SK-N-SH (cell line): ENCODE results near the gene ZNF827. TPM values are rescaled to one million over a fixed set of nuclear protein-coding genes. Genes with fewer than 3 reads are reported as not detected.

ENCODE experiments used
- CTCF ChIA-PET: fragments of 300-600, 350-600 bp; formaldehyde crosslinking; extraction: SDS; loops from one replicate; lab custom pipeline; 2021; lab: Yijun Ruan, JAX
- POLR2A ChIA-PET: fragments of 350-600 bp; sonication (Branson Sonifier 250); formaldehyde crosslinking; extraction: SDS; loops from one replicate; lab custom pipeline; 2020; ENCODE audit warnings: antibody characterized with exemption, inconsistent platforms; lab: Yijun Ruan, JAX
- DNase-seq: peaks from one replicate; pipeline ENCODE4 v3.0.0; 2012
- H2AFZ ChIP-seq: fragments of 200-600 bp; sonication (generic); 2 replicates; pipeline ENCODE4 v1.8.1; 2016; ENCODE audit warnings: antibody characterized with exemption, mild to moderate bottlenecking, low read depth
- H3F3A ChIP-seq: fragments of 200-600 bp; sonication (generic); replicated peaks from 2 replicates; pipeline ENCODE3; 2016; ENCODE audit warnings: antibody characterized with exemption, mild to moderate bottlenecking; ENCODE audit not compliant: insufficient read depth
- H3K27ac ChIP-seq, 2 experiments: fragments of 200-500 bp in 1 of 2; fragments of 200-600 bp in 1 of 2; sonication (Bioruptor generic) in 1 of 2; sonication (generic), shearing (Covaris generic) in 1 of 2; 2 replicates each; pipeline versions ENCODE4 v1.5.1 to v1.6.1; 2014 to 2016; ENCODE audit warnings: low read depth in 2 of 2, inconsistent platforms in 1 of 2, low read length in 1 of 2, mild to moderate bottlenecking in 1 of 2, mixed read lengths in 1 of 2
- H3K27me3 ChIP-seq: fragments of 200-600 bp; sonication (generic), shearing (Covaris generic); 2 replicates; pipeline ENCODE4 v1.6.1; 2016; ENCODE audit warnings: mixed run types; ENCODE audit not compliant: insufficient read depth
- H3K36me3 ChIP-seq, 2 experiments: fragments of 200-500 bp in 1 of 2; fragments of 200-600 bp in 1 of 2; sonication (Bioruptor generic) in 1 of 2; sonication (generic) in 1 of 2; replicated peaks in 1 of 2; 2 replicates each; pipeline versions ENCODE3 to v1.5.1; 2014 to 2016; ENCODE audit warnings: low read length in 1 of 2, mild to moderate bottlenecking in 1 of 2; ENCODE audit not compliant: insufficient read depth in 2 of 2, control insufficient read depth in 1 of 2
- H3K4me1 ChIP-seq, 2 experiments: fragments of 200-500 bp in 1 of 2; fragments of 200-600 bp in 1 of 2; sonication (Bioruptor generic) in 1 of 2; sonication (generic), shearing (Covaris generic) in 1 of 2; 2 replicates each; pipeline versions ENCODE4 v1.5.1 to v1.6.1; 2014 to 2016; ENCODE audit warnings: low read depth in 1 of 2, low read length in 1 of 2, mixed run types in 1 of 2; ENCODE audit not compliant: insufficient read depth in 2 of 2, control insufficient read depth in 1 of 2
- H3K4me2 ChIP-seq: fragments of 200-600 bp; sonication (generic), shearing (Covaris generic); 2 replicates; pipeline ENCODE4 v1.6.1; 2017; ENCODE audit warnings: mixed run types
- H3K4me3 ChIP-seq, 2 experiments: fragments of 200-500 bp in 1 of 2; fragments of 200-600 bp in 1 of 2; sonication (Bioruptor generic) in 1 of 2; sonication (generic), shearing (Covaris generic) in 1 of 2; 2 replicates each; pipeline versions ENCODE4 v1.5.1 to v1.8.1; 2014 to 2016; ENCODE audit warnings: low read depth in 2 of 2, inconsistent platforms in 1 of 2, low read length in 1 of 2, mild to moderate bottlenecking in 1 of 2, mixed read lengths in 1 of 2, moderate library complexity in 1 of 2
- H3K79me2 ChIP-seq: fragments of 200-600 bp; sonication (generic); 2 replicates; pipeline ENCODE4 v1.8.1; 2017; ENCODE audit warnings: mild to moderate bottlenecking; ENCODE audit not compliant: insufficient read depth
- H3K9ac ChIP-seq: fragments of 200-600 bp; sonication (generic); 2 replicates; pipeline ENCODE4 v1.6.1; 2017; ENCODE audit warnings: mixed run types
- H3K9me2 ChIP-seq: fragments of 200-600 bp; sonication (generic); 2 replicates; pipeline ENCODE4 v1.6.1; 2017; ENCODE audit warnings: mixed run types
- H3K9me3 ChIP-seq: fragments of 200-600 bp; sonication (generic); 2 replicates; pipeline ENCODE4 v1.6.1; 2017; ENCODE audit warnings: mixed run types, mild to moderate bottlenecking, moderate library complexity
- H4K20me1 ChIP-seq: fragments of 200-600 bp; sonication (generic); 2 replicates; pipeline ENCODE4 v1.6.1; 2017; ENCODE audit warnings: mild to moderate bottlenecking, mixed run types; ENCODE audit not compliant: insufficient read depth
- CHD2 ChIP-seq: fragments of 150-350 bp; IDR thresholded peaks from 2 replicates; pipeline ENCODE4 v1.6.1; 2018; ENCODE audit warnings: low read length; ENCODE audit not compliant: partially characterized antibody
- ELF1 ChIP-seq: IDR thresholded peaks from 2 replicates; pipeline ENCODE4 v1.4.0; 2012
- FOXJ3 ChIP-seq: sonication (generic); formaldehyde crosslinking; IDR thresholded peaks from 2 replicates; pipeline ENCODE4 v1.5.1; 2020; ENCODE audit warnings: mild to moderate bottlenecking, missing genetic modification reagents
- GATA2 ChIP-seq: sonication (generic); formaldehyde crosslinking; IDR thresholded peaks from 2 replicates; pipeline ENCODE4 v1.5.0; 2020; ENCODE audit warnings: mild to moderate bottlenecking, missing genetic modification reagents
- IRF3 ChIP-seq: fragments of 150-350 bp; IDR thresholded peaks from 2 replicates; pipeline ENCODE4 v1.6.1; 2016; ENCODE audit warnings: mild to moderate bottlenecking, low read depth, low read length
- NFIC ChIP-seq: IDR thresholded peaks from 2 replicates; pipeline ENCODE4 v1.4.0; 2012; ENCODE audit warnings: borderline replicate concordance
- PBX3 ChIP-seq: IDR thresholded peaks from 2 replicates; pipeline ENCODE4; 2012
- RAD21 ChIP-seq: IDR thresholded peaks from 2 replicates; pipeline ENCODE4 v1.6.1; 2012; ENCODE audit warnings: mild to moderate bottlenecking, low read length
- RCOR1 ChIP-seq: fragments of 150-350 bp; IDR thresholded peaks from 2 replicates; pipeline ENCODE4 v1.6.1; 2017; ENCODE audit warnings: antibody characterized with exemption, low read length
- REST ChIP-seq: IDR thresholded peaks from 2 replicates; pipeline ENCODE4 v1.6.1; 2012; ENCODE audit warnings: mild to moderate bottlenecking, low read depth, low read length, moderate library complexity
- RFX5 ChIP-seq: IDR thresholded peaks from 2 replicates; pipeline ENCODE4 v1.6.1; 2012; ENCODE audit warnings: mild to moderate bottlenecking, improper control_type of control experiment, low read length
- RXRA ChIP-seq: IDR thresholded peaks from 2 replicates; pipeline ENCODE4 v1.4.0; 2012; ENCODE audit warnings: low read depth, mild to moderate bottlenecking, borderline replicate concordance
- SMC3 ChIP-seq: IDR thresholded peaks from 2 replicates; pipeline ENCODE4 v1.6.1; 2012; ENCODE audit warnings: low read depth, low read length, improper control_type of control experiment
- WGBS: methylation state at CpG from one replicate; pipeline ENCODE4 v1.1.6; 2017; ENCODE audit warnings: low lambda C conversion rate; 5-methylcytosine and 5-hydroxymethylcytosine counted together
- polyA plus RNA-seq, 3 experiments: library from polyadenylated mRNA; depleted of rRNA; stranded (reverse); fragments of >200 nt; gene quantifications; 2 replicates each; pipeline ENCODE4 v1.2.3, GENCODE V29; 2012
- TF ChIP-seq, protein P1 (sequence below): fragments of 150-350 bp; IDR thresholded peaks from 2 replicates; pipeline ENCODE4 v1.6.1; 2017; ENCODE audit warnings: antibody characterized with exemption, low read length, low read depth, borderline replicate concordance

Gene ZNF827
- polyA plus RNA-seq, 1 of the 3 experiments (the other 2 are of a cell fraction), result 23.2 TPM

DNA sequence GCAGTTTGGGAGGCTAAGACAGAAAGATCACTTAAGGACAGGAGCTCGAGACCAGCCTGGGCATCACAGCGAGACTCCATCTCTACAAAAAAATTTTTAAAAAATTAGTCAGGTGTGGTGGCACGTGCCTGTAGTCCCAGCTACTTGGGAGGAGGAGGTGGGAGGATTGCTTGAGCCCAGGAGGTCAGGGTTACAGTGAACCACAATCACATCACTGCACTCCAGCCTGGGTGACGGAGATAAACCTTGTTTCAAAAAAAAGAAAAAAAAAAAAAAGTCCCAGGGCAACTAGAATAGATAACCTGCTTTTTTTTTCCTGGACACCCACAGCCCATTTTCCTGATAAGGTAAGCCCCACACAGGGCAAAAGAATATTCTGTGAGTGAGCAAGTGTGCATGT is 162.4 kb downstream of the ZNF827 start:
- no peak overlapping the region for H2AFZ ChIP-seq
- ChIA-PET CTCF (no interaction called here), POLR2A (no interaction called here)
- H3K9me2 ChIP-seq, result no peaks in the 10 kb centered on the region
- H3K4me2 ChIP-seq, result no peak overlapping the region
- no peaks in the 10 kb centered on the region for H3F3A ChIP-seq
- no peak for TF ChIP-seq GATA2 (CRISPR knock-in tag)
- TF ChIP-seq RCOR1, result no peak
- TF ChIP-seq REST, result no peak
- no peak for TF ChIP-seq SMC3
- no peak for TF ChIP-seq IRF3
- TF ChIP-seq PBX3, result no peak
- no peak for TF ChIP-seq ELF1
- TF ChIP-seq CHD2, result no peak
- TF ChIP-seq FOXJ3 (CRISPR knock-in tag), result no peak
- no peak for TF ChIP-seq NFIC
- no peak for TF ChIP-seq RFX5
- TF ChIP-seq, protein P1, sequence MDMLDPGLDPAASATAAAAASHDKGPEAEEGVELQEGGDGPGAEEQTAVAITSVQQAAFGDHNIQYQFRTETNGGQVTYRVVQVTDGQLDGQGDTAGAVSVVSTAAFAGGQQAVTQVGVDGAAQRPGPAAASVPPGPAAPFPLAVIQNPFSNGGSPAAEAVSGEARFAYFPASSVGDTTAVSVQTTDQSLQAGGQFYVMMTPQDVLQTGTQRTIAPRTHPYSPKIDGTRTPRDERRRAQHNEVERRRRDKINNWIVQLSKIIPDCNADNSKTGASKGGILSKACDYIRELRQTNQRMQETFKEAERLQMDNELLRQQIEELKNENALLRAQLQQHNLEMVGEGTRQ, result no peak
- no peak for TF ChIP-seq RXRA
- no peak for TF ChIP-seq RAD21
- no peak overlapping the region for H3K9ac ChIP-seq
- WGBS, result 87% methylated on average over 4 of the region's 4 CpGs
- no peaks in the 10 kb centered on the region; a peak in 1 of 4 replicates for H3K4me1 ChIP-seq
- H4K20me1 ChIP-seq, result no peaks in the 10 kb centered on the region
- no peaks in the 10 kb centered on the region for H3K79me2 ChIP-seq
- DNase-seq, result no peak
- H3K9me3 ChIP-seq, result no peaks in the 10 kb centered on the region
- H3K4me3 ChIP-seq, result no peak overlapping the region
- no peak overlapping the region for H3K27ac ChIP-seq
- H3K27me3 ChIP-seq, result no peaks in the 10 kb centered on the region
- peaks cover 43 to 60% of the 10 kb centered on the region in 2 experiments for H3K36me3 ChIP-seq
